Amniotic epithelial cell (primary cell): ENCODE data around the gene CDH26.
A peak's percentile ranks its signal among the peaks of the same experiment; 100 is the strongest.
"Not testable (repeated sequence)": the region's sequence is repeated elsewhere in the genome, so short reads cannot be mapped to it uniquely, and the experiment has no call there.

Experiments used
- DNase-seq: peaks from one replicate; pipeline ENCODE4 v3.0.0-alpha.2; 2010; ENCODE audit warnings: low read depth

CDH26 gene

GRCh38 chr20:59940956-59941294 lies 17.3 kb upstream of the CDH26 start:
- no peak for DNase-seq

GRCh38 chr20:59942245-59942644 lies 16.0 kb upstream of the CDH26 start:
- DNase-seq: no peak

GRCh38 chr20:59944726-59945125 lies 13.5 kb upstream of the CDH26 start:
- no peak for DNase-seq

GRCh38 chr20:59945175-59945574 lies 13.0 kb upstream of the CDH26 start:
- DNase-seq: no peak

GRCh38 chr20:59945731-59946130 lies 12.5 kb upstream of the CDH26 start:
- no peak for DNase-seq

- no peak for DNase-seq
These were observed 10.8 kb upstream of the CDH26 start for GRCh38 chr20:59947376-59947775.

GRCh38 chr20:59948212-59948611 lies 10.0 kb upstream of the CDH26 start:
- no peak for DNase-seq

- DNase-seq: peak; percentile 54
These were observed 9.1 kb upstream of the CDH26 start for GRCh38 chr20:59948828-59949720.

- no peak for DNase-seq
These were observed 8.3 kb upstream of the CDH26 start for GRCh38 chr20:59949911-59950310.

- DNase-seq: no peak
These were observed 3.5 kb upstream of the CDH26 start for GRCh38 chr20:59954718-59955117.

GRCh38 chr20:59955131-59955796 lies 3.0 kb upstream of the CDH26 start:
- DNase-seq: no peak

- DNase-seq: not testable (repeated sequence)
These were observed 655 bp upstream of the CDH26 start for GRCh38 chr20:59957568-59957967.

- DNase-seq: no peak
These were observed 403 bp downstream of the CDH26 start for GRCh38 chr20:59958626-59959025.

GRCh38 chr20:59961423-59961822 lies 3.2 kb downstream of the CDH26 start:
- DNase-seq: no peak

- DNase-seq: no peak
These were observed 3.9 kb downstream of the CDH26 start for GRCh38 chr20:59962155-59962554.

- no peak for DNase-seq
These were observed 8.2 kb downstream of the CDH26 start for GRCh38 chr20:59966428-59966827.

- DNase-seq: no peak
These were observed 13.2 kb downstream of the CDH26 start for GRCh38 chr20:59971428-59971827.

- no peak for DNase-seq
These were observed 14.0 kb downstream of the CDH26 start for GRCh38 chr20:59972037-59972801.

GRCh38 chr20:59976156-59976782 lies 18.0 kb downstream of the CDH26 start:
- no peak for DNase-seq

GRCh38 chr20:59977086-59977485 lies 18.9 kb downstream of the CDH26 start:
- DNase-seq: no peak

- DNase-seq: no peak
These were observed 24.9 kb downstream of the CDH26 start for GRCh38 chr20:59983076-59983475.

- no peak for DNase-seq
These were observed 26.3 kb downstream of the CDH26 start for GRCh38 chr20:59984541-59984940.
